Astrocyte (in vitro differentiated cells and primary cell): ENCODE measurements around the gene DCHS2.

ENCODE experiments used
- EZH2 ChIP-seq: IDR thresholded peaks from 2 replicates; pipeline ENCODE4 v1.6.1; 2012; ENCODE audit warnings: mild to moderate bottlenecking, low read length, inconsistent platforms; ENCODE audit not compliant: insufficient read depth
- TF ChIP-seq, protein P1 (sequence below): IDR thresholded peaks from 2 replicates; pipeline ENCODE4 v1.5.1; 2011; ENCODE audit warnings: low read depth, mild to moderate bottlenecking, inconsistent platforms, low read length, moderate library complexity; ENCODE audit not compliant: insufficient read depth

DNA sequence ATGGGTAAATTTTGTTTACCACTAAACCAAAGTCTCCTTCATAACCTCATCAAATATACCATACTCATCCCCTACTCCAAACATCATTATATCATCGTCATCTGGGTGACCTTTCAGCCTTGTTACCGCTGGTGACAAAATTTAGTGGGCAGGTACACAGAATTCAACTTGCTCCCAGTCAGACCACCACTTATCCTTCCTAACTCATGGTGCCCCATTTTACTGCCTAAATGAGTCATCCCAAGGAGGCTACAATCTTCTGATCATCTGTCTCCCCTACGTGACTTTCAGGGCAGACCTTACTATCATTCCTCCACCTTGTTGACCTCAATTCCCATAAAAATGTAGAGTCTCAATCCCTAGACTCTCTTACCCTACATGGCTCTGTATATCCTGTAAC, 49.6 kb downstream of the DCHS2 start:
- TF ChIP-seq, protein P1, sequence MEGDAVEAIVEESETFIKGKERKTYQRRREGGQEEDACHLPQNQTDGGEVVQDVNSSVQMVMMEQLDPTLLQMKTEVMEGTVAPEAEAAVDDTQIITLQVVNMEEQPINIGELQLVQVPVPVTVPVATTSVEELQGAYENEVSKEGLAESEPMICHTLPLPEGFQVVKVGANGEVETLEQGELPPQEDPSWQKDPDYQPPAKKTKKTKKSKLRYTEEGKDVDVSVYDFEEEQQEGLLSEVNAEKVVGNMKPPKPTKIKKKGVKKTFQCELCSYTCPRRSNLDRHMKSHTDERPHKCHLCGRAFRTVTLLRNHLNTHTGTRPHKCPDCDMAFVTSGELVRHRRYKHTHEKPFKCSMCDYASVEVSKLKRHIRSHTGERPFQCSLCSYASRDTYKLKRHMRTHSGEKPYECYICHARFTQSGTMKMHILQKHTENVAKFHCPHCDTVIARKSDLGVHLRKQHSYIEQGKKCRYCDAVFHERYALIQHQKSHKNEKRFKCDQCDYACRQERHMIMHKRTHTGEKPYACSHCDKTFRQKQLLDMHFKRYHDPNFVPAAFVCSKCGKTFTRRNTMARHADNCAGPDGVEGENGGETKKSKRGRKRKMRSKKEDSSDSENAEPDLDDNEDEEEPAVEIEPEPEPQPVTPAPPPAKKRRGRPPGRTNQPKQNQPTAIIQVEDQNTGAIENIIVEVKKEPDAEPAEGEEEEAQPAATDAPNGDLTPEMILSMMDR = no peak
- no peak for TF ChIP-seq EZH2
